DOHH2 (cell line): Measurements from ENCODE around the gene CBLC.

Source experiments
- H3F3A ChIP-seq: fragments of 200-600 bp; sonication (generic), shearing (Covaris generic); 2 replicates; pipeline ENCODE4 v1.6.0; 2016; ENCODE audit warnings: antibody characterized with exemption, mild to moderate bottlenecking; ENCODE audit not compliant: control insufficient read depth, insufficient read depth
- H3K27ac ChIP-seq: fragments of 200-600 bp; sonication (generic); 2 replicates; pipeline ENCODE4 v1.5.1; 2014; ENCODE audit warnings: low read depth, mild to moderate bottlenecking, low read length, moderate library complexity
- H3K27me3 ChIP-seq: fragments of 200-600 bp; sonication (generic); 2 replicates; pipeline ENCODE4 v1.6.1; 2014; ENCODE audit warnings: mild to moderate bottlenecking, low read length, mixed read lengths; ENCODE audit not compliant: control insufficient read depth
- H3K36me3 ChIP-seq: fragments of 200-600 bp; sonication (generic); 2 replicates; pipeline ENCODE4 v1.6.1; 2014; ENCODE audit warnings: mild to moderate bottlenecking, low read length, moderate library complexity, mixed read lengths; ENCODE audit not compliant: control insufficient read depth
- H3K4me1 ChIP-seq: fragments of 200-600 bp; sonication (generic); 2 replicates; pipeline ENCODE4 v1.6.1; 2014; ENCODE audit warnings: mild to moderate bottlenecking, low read length, mixed read lengths; ENCODE audit not compliant: control insufficient read depth
- H3K4me2 ChIP-seq: fragments of 200-600 bp; sonication (generic); 2 replicates; pipeline ENCODE4 v1.6.0; 2014; ENCODE audit warnings: mild to moderate bottlenecking, low read length, moderate library complexity
- H3K4me3 ChIP-seq: fragments of 200-600 bp; sonication (generic); 2 replicates; pipeline ENCODE4 v1.5.1; 2014; ENCODE audit warnings: mild to moderate bottlenecking, low read length, mixed read lengths
- H3K79me2 ChIP-seq: fragments of 200-600 bp; sonication (generic); 2 replicates; pipeline ENCODE4 v1.6.1; 2014; ENCODE audit warnings: mild to moderate bottlenecking, low read length, mixed read lengths; ENCODE audit not compliant: control insufficient read depth
- H3K9me2 ChIP-seq: fragments of 200-600 bp; sonication (generic); replicated peaks from 2 replicates; pipeline ENCODE4 v1.6.1; 2014; ENCODE audit warnings: mild to moderate bottlenecking, low read length, mixed read lengths; ENCODE audit not compliant: control insufficient read depth
- H3K9me3 ChIP-seq: fragments of 200-600 bp; sonication (generic); 2 replicates; pipeline ENCODE4 v1.6.1; 2014; ENCODE audit warnings: antibody characterized with exemption, low read length, mixed read lengths; ENCODE audit not compliant: control insufficient read depth, insufficient read depth
- H4K20me1 ChIP-seq: fragments of 200-600 bp; sonication (generic); 2 replicates; pipeline ENCODE4 v1.6.0; 2014; ENCODE audit warnings: low read depth, mild to moderate bottlenecking, antibody characterized with exemption, low read length, moderate library complexity; ENCODE audit not compliant: control insufficient read depth, insufficient read depth
- CTCF ChIP-seq: fragments of 200-600 bp; sonication (generic); IDR thresholded peaks from one replicate; pipeline ENCODE4 v1.5.1; 2014; ENCODE audit warnings: antibody characterized with exemption, mild to moderate bottlenecking, low read depth, low read length; ENCODE audit not compliant: poor library complexity, severe bottlenecking
- EZH2phosphoT487 ChIP-seq: fragments of 200-600 bp; sonication (generic); IDR thresholded peaks from 2 replicates; pipeline ENCODE4 v1.6.1; 2017; ENCODE audit warnings: borderline replicate concordance, mild to moderate bottlenecking, antibody characterized with exemption, low read length, moderate library complexity, mixed read lengths

Gene CBLC

GRCh38 chr19:44777715-44778347 lies at the start of gene CBLC:
TSS of gene CBLC (plus strand) at chr19:44777890. CDS start at chr19:44777932, 42 bp downstream.
- H3K4me2 ChIP-seq, result no peak within 1 kb of the TSS
- no peaks in the 10 kb centered on the region for H3K9me2 ChIP-seq

GRCh38 chr19:44728178-44728577 lies 49.5 kb upstream of the CBLC start:
- no peaks in the 10 kb centered on the region for H3F3A ChIP-seq
- no peak overlapping the region for H3K4me2 ChIP-seq
- no peak overlapping the region for H3K4me3 ChIP-seq
- H3K27ac ChIP-seq, result no peak overlapping the region
- no peaks in the 10 kb centered on the region for H3K79me2 ChIP-seq
- H3K36me3 ChIP-seq, result no peaks in the 10 kb centered on the region
- TF ChIP-seq EZH2phosphoT487, result no peak
- TF ChIP-seq CTCF, result no peak
- peaks cover 10% of the 10 kb centered on the region; the same call in 1 of the 2 replicates for H3K27me3 ChIP-seq
- no peaks in the 10 kb centered on the region for H3K9me2 ChIP-seq
- H3K4me1 ChIP-seq, result peaks cover 24% of the 10 kb centered on the region
- H3K9me3 ChIP-seq, result no peaks in the 10 kb centered on the region
- H4K20me1 ChIP-seq, result no peaks in the 10 kb centered on the region

More at GRCh38 chr19:44777715-44778347, at the start of gene CBLC:
- Histone ChIP-seq H3K36me3 (no peaks in the 10 kb centered on the region), H3K27me3 (0 out of 2 replicates have a peak, but pooled peaks cover 4% of the 10 kb centered on the region), H3K79me2 (no peaks in the 10 kb centered on the region), H3K27ac (no peak within 1 kb of the TSS), H3K4me1 (no peaks in the 10 kb centered on the region), H3K4me3 (no peak within 1 kb of the TSS), H4K20me1 (no peaks in the 10 kb centered on the region), H3K9me3 (no peaks in the 10 kb centered on the region), H3F3A (no peaks in the 10 kb centered on the region)
- no peak for TF ChIP-seq EZH2phosphoT487
- no peak for TF ChIP-seq CTCF

- no peak overlapping the region for H3K4me2 ChIP-seq
- no peaks in the 10 kb centered on the region for H3K79me2 ChIP-seq
- H3K4me1 ChIP-seq, result peaks cover 14% of the 10 kb centered on the region
- H3K36me3 ChIP-seq, result no peaks in the 10 kb centered on the region
- no peak overlapping the region for H3K4me3 ChIP-seq
- H3K27me3 ChIP-seq, result peaks cover 10% of the 10 kb centered on the region; the same call in 1 of the 2 replicates
- no peaks in the 10 kb centered on the region for H3K9me3 ChIP-seq
- TF ChIP-seq EZH2phosphoT487, result no peak
- TF ChIP-seq CTCF, result no peak
- no peaks in the 10 kb centered on the region for H3K9me2 ChIP-seq
- H4K20me1 ChIP-seq, result no peaks in the 10 kb centered on the region
- no peaks in the 10 kb centered on the region for H3F3A ChIP-seq
- H3K27ac ChIP-seq, result no peak overlapping the region
These were observed 48.1 kb upstream of the CBLC start for GRCh38 chr19:44729516-44730033.
